Cerebellar nuclear complex (tissue), 1 donor: ENCODE results near the gene TMEM258.

Experiments used
- DNase-seq, 2 experiments: peaks; one replicate each; lab custom pipeline; 2025; lab: John Stamatoyannopoulos, UW

TMEM258 gene

DNA sequence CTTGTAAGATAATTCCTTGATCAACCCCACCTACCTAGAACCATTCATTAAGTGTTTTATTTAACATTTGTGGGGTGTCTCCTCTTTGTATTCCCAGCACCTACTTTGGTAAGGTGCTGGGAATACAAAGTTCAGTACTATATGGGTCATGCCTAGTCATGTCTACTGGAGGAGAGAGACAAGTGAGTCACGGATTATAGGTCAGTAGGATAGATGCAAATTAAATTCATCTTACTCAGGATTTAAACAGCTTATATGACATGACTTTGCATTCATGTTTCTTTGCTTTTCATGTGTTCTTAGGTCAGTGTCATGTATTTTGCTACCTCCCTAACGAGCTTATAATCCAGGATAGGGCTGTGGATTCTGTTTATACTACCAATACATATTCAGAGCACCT lies 27.8 kb upstream of the TMEM258 start:
- no peak for DNase-seq

DNA sequence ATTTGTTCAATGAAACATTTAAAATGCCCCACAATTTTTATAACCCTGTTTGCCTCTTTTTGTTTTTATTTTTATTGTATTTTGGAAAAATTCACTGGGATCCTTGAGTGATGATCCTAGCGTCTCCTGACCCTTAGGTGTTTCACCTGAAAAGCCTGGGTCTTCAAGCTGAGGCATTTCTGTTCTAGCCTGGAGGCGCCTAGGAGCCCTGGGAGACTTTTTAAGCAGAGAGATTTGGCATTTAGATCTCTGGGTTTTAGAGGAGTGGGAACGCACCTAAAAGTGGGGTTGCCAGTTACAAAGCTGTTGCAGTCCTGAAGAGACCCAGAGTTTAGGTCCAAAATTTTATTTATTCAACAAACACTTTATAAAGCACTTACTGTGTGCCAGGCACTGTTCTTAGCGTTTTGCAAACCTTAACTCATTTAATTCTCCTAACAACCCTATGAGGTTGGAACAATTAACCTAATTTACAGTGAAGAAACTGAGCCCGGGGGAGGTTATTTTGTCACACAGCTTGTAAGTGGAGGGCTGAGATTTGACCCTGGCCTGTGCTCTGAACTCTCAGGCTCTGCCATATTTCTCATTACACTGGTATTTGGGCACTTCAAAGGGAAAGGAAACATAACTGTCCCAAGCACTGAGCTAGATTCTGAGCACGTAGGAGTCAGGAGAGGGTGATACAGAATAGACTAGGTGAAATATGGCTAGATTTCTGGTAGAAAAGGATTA lies 25.2 kb upstream of the TMEM258 start:
- DNase-seq, result no peak

DNA sequence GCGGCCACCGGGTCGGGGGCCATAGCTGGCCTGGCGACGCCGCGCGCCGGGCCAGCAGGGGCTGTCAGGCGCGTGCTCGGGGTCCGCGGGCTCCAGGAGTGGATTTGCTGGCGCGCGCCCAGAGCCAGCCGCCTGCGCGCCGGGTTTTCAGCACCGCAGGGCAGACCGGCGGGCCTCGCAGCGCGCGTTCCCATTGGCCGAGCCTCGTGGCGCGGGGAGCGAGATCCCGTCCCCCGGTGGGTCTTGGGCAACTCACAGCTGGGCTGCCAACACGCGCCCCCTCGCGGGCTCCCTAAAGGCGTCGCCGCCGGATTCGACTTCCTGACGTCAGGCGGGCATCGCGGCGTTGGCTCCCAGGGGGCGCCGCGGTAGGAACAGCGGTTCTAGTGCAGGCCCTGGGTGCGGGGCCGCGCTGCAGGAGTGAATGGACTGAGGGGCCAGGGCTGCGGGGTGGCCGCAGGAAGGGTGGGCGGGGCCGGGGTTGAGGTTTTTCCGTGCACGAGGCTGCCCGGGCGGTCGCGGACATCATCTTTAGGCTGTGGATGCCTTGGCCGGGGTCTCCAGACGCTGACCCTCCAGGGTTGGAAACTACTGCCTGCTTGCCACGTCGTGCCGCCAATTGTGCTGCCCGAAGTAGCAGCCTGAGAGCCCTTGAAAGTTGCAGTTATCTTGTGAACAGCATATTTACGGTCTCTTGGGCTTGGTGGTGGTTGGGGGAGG lies 24.5 kb upstream of the TMEM258 start, which contains the start of gene FADS1:
TSS of gene FADS1 (minus strand) at position 268 of the 720 bp plus-strand sequence. CDS start at position 194, 74 bp downstream.
- peak in 1 of 2 experiments; percentile 25 for DNase-seq

DNA sequence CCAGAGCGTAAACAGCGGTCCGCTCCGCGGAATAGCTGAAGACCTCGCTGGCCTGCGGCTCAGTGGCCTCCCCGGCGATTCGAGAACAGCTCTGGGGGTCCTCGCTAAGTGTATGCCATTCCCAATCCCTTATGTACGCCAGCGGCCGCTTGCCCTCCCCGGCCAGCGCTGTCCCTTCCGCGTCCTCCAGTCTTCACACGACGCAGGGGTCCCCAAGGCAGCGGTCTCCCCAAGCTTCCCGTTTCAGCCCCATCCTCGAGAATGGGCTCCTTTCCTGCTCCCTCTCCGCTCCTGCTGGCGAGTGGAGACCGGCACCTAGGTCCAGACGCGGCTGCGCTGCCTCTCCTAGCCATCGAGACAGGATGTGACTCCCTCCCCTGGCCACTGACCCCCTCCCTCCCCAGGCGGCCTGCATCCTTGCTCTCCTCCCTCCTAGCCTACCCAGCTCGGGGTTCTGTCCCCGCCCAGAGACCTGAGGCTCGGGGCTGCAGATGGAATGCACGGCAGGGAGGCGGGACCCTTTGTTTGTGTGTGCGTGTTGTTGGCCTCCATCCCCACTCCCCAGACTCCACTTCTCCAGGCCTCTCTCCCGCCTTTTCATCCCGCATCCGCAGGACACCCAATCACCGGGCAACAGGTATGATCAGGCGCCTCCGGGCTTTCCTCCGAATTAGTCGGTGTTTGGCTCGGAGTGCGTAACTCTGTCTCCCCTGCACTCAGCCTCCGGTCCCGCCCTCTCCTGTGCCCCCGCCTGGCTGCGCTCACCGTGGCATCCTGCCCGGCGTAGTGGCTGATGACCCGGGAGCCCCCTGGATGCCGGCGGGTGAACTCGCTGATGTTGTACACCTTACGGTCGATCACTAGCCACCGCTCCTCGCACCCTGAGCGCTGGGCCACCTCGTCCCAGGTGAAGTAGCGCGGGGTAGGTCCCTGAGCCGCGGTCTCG lies 23.7 kb upstream of the TMEM258 start:
- DNase-seq, result peak in 1 of 2 experiments; percentile 25

DNA sequence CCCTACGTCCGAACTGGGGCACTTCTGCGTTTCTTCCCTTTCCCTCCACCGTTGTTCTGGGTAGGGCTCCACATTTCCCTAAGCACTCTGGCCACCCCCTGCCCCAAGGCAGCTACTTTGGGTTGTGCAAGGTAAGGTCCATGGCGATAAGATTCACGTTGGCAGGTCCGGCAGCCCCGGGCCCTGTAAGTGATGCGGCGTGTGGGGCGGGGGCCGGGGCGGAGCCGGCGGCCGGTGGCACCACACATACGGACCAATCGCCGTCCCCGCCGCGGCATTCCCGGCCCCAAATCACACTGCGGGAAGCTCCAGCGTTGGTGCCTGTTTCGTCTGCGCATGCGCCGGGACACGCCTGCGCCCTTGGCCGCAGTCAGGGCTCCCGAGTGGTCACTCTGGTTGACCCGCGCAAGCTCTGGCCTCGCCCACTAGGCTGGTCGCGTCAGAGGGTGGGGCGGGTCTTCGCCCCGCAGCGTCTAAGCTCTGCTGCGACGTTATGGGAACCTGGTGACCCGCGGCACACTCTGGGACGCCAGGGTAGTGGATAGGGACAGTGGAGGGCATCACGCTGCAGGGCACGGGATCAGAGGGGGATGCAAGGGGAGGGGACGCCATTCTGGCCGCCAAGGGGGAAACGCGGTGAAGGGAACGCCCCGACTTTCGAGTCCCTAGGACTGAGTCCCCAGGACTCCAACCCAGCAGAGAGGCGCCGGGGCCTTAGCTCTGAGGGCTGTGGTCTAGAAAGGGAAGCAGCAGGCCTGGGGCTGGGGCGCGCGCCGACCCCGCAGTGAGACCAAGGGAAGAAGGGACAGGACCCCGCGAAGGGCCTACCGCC lies 22.8 kb upstream of the TMEM258 start:
- peak; percentile 46 to 87 for DNase-seq

DNA sequence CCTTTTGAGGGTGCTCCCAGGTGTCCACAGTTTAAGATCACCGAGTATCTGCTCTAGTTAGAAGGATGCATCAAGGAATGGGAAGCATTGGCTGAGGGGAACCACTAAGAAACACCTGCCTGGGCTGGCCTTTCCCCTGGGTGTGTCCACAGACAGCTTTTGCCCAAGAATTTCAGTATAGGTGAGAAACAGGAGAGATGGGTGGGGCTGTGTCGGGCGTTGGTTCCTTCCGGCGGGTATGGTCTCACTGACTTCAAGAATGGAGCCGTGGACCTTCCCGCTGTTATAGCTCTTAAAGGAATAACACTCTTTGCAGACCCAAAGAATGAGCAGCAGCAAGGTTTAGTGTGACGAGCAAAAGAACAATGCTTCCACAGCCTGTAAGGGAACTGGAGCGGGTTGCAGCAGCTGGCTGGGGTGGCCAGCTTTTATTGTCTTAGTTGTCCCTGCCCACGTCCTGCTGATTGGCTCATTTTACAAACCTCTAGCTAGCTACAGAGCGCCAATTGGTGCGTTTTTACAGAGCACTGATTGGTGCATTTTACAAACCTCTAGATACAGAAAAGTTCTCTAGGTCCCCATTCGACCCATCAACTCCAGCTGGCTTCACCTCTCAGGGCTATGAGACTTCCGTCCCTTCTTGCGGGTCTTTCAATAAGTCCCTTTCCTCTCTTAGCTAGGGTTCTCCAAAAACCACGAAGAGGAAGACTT lies 22.0 kb upstream of the TMEM258 start:
- DNase-seq, result no peak

DNA sequence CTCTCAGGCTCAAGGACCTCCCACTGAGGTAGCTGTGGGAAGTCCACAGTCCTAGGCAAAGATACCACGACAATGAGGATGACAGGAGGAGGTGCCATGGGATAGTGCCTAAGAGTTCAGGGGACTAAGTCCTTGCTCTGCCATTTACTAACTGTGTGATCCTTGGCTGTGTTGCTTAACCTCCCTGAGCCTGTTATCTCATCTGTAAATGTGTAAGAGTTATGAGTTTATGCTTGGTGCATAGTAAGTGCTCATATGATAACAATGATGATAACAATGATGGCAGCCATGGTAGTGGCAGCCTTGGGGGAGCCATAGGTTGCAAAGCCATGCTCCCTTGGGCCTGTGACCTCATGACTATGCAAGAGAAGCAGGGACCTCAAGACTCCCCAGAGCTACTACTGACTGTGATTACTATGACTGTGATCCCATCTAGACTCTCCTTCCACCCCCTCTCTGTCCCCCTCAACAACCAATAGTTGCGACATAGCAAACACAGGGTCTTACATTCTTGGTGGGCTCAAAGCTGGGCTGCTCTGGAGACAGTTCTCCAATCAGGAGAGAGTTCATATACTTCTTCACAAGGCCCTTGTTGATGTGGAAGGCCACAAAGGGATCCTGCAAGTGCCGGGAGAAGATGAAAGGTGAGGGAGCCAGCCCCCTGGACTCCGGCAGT lies 20.5 kb upstream of the TMEM258 start:
- DNase-seq, result no peak

DNA sequence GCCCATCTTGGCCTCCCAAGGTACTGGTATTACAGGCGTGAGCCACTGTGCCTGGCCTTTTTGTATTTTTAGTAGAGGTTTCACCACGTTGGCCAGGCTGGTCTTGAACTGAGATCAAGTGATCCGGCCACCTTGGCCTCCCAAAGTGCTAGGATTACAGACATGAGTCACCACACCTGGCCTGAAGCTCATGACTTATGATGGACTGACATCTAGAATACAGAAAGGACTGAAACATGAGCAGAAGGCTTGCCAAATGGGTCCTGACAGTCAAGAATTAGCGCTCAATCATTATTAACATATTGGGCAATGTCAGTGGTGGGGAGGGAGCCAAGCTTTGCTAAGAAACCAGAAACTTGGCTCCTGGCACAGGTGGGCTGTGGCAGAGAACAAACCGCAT lies 19.4 kb upstream of the TMEM258 start:
- DNase-seq, result no peak

DNA sequence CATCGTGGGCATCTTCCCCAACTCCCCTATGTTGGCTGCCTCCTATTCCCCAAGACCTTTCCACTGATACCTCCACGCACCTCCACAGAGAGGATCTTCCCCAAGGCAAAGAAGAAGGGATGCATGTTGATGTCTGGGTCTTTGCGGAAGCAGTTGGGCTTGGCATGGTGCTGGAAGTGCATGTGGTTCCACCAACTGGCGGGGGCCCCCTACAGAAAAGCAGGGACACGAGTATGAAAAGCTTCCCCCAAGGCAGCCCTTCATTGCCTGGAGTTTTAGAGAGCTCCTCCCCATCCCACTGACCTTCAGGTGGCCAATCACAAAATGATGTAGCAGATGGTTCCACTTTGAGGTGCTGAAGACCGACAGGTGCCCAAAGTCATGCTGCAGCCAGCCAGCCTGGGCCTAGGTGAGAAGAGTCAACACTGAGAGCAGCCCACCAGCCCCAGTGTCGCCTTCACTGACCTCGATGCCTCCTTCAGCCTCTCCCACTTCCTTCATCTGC lies 18.3 kb upstream of the TMEM258 start:
- no peak for DNase-seq

DNA sequence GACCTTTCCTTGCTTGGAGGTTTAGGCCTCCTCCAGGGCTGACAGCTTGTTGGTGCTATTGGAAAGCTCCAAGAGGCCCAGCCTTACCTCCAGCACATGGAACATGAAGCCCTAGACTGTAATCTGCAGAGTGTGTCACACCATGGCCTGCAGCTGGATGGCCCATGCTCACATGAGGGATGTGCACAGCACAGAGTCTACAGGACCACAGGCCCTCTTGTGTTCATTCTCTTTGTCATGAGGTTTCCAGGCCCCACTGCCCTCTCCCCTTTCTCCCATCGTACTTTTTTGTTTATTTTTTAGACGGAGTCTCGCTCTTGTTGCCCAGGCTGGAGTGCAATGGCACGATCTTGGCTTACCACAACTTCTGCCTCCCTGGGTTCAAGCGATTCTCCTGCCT lies 14.4 kb upstream of the TMEM258 start:
- DNase-seq, result no peak

DNA sequence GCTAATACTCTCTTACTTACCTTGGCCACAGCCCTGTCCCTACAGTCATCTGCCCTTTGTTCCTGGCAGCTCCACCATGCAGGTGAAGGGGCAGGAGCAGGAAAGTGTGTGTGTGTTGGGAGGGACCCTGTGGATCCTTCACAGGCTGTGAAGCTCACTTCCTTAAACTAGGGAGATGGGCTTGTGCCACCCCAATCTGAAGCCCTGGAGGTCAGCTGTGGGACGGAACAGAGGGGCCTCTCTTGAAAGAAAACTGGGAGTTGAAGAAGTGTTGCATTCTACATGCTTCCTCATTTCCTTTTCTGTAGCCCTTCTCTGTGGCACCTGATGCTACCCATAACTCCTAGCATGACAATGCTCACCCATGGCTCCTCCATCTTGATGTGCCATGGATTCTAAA lies 12.7 kb upstream of the TMEM258 start:
- DNase-seq, result no peak

DNA sequence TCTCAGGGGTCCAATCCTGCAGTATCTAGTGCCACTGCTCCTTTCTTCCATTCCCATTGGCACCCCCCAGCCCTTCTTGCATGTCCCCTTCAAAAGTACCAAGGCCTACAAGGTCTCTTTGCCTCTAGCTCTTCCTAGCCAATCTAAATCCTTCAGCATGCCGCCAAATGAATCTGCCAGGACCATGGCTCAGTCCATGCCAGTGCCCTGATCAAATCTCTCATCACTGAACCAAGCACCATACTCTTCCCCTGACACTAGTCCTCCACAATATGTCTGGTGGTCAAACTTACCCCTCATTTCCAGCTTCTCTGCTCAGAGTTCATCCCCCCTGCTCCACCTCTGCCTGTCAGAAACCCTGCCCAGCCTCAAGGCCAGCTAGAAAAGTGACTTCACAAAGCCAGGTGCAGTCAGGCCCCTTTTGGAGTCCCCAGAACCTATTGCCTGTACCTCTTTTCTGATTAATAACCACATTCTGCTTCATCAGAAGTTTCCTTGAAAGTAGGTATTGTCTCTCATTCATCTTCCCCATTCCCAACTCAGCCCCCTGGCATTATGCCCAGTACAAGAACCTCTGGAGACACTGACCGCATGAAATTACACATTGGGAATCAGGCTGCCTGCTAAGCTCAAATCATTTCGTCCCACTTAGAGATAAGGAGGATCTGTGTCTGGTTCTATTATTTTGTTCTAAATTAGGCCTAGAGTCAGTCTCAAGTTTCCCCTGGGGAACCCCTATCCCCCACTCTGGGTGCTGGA lies 11.7 kb upstream of the TMEM258 start:
- no peak for DNase-seq

DNA sequence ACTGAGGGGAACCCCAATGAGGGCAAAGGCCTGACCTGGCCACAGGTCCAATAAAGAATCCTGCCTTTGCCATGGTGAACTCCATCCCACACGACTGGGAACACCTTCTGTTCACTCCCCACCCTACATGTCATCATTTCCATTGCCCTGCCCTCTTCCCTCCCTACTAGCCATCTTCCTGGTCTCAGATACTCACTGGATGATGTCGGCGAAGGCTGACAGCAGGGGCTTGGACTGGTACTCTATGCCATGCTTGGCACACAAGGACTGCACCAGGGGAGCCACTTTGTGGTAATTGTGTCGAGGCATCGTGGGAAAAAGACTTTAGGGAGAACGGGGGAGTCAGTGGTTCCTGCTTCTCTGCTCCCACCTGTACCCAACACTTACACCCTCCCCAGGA lies 10.2 kb upstream of the TMEM258 start:
- no peak for DNase-seq

DNA sequence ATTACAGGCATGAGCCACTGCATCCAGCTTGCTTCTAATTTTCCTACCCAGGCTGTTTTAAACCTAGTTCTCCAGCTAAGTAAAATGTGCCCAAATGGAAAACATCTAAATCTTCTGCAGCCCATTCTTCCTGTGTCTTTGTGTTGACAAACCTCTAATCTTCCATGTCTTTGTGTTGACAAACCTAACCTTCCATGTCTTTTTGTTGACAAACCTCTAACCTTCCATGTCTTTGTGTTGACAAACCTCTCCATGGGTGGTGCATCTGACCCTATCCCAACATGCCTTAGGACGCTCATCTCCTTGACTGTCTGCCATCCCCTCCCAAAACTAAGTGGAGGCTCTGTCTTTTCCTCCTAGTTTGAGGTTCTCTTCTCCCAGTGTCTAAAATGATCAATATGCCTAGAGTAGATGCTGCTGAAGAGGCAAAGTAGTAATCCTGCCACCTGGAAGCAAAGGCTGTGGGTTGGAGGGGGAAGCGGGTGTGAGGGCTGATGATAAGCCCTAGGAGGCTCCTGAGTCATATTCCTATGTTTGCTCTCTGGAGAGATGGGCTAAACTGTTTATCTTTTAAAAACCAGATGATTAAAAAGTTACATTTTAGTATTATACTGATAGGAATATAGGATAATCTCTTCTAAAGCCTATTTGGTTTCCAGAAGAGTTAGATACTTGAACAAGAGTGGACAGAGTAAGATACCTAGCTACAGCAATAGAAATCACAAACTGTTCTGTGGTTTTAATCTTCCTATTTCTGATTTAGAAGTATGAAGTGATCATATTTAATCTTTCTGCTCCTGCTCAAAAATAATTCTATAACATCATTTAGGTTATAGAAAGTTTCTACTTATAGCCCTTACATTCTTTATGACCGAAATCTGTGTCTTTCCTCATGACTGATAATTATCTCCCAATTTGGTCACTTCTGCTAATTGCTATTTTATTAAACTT lies 8.2 kb upstream of the TMEM258 start:
- no peak for DNase-seq

DNA sequence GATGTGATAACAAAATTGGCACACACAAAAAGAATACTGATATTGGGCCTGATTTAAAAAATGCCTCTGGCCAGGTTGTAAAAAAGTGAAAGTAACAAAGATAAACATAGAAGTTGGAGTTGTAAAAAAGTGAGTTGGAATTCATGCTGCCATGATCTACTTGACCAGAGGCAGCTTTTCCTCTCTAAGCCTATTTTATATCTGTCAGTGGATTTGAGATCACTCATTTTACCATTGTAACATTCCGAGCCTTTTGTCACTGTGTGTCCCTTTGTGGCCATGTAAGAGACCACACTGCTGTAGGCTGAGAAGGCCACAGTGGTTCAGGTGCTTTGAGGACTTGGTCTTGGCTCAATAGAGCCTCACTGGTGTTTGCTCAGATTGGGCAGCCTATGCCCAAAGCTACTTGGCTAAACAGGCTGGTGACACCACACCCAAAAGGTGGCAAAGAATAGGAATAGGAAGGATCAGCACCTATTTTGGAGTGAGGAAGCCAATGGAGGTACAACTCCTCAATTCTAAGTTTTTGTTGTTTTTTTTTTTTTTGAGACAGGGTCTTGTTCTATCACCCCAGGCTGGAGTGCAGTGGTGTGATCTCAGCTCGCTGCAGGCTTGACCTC lies 7.4 kb upstream of the TMEM258 start:
- no peak for DNase-seq

DNA sequence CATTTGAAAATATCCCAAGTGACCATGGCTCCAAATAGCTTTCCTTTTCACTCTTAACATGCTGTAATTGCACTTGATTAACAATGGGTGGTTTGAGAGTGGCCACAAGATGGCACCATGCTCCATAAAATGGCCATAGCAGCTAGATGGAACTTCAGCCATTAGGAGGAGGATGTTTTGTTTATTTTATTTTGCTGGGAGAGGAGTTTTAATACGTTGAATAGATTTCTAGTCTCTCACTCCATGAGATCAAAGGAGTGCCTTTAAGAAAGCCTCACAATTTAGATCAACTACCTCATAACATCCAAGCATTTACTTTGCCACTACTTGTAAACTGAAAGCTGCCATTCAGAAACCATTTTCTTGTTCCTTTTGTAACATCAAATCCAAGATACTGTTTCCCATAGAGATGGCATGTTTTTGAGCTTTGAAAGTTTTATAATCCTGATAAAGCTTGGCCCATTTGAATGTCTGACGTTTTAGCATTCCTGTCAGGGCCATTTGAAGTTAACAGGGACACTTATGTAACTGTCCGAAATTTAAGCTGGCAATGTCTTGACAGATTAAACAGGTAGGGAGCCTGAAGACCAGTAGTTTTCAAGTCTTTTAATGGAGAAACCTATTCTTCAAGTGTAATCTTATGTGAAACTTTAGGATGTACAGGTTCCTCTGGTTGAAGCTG lies 5.0 kb upstream of the TMEM258 start:
- DNase-seq, result peak in 1 of 2 experiments; percentile 51
